ENCODE measurements around the gene ITGB1BP1.

ITGB1BP1 gene

GRCh38 chr2:9424447-9425164, 1.3 kb upstream of the ITGB1BP1 start:
- DNase-seq = peak in 1 of 2 experiments; percentile 38

GRCh38 chr2:9423922-9424272, 569 bp upstream of the ITGB1BP1 start:
- no peak for DNase-seq

GRCh38 chr2:9422321-9423099, 818 bp downstream of the ITGB1BP1 start:
- DNase-seq = peak in 1 of 2 experiments; percentile 55

- no peak for DNase-seq
Observed at GRCh38 chr2:9420495-9420894, 2.8 kb downstream of the ITGB1BP1 start.

- DNase-seq = no peak
Observed at GRCh38 chr2:9419541-9419940, 3.8 kb downstream of the ITGB1BP1 start.

- no peak for DNase-seq
Observed at GRCh38 chr2:9418746-9419145, 4.6 kb downstream of the ITGB1BP1 start.

- no peak for DNase-seq
Observed at GRCh38 chr2:9417725-9418124, 5.6 kb downstream of the ITGB1BP1 start.

GRCh38 chr2:9416962-9417316, 6.4 kb downstream of the ITGB1BP1 start:
- no peak for DNase-seq

GRCh38 chr2:9416267-9416961, 6.9 kb downstream of the ITGB1BP1 start:
- no peak for DNase-seq

- DNase-seq = no peak
Observed at GRCh38 chr2:9415516-9416169, 7.7 kb downstream of the ITGB1BP1 start.

GRCh38 chr2:9412781-9413180, 10.5 kb downstream of the ITGB1BP1 start:
- DNase-seq = no peak

GRCh38 chr2:9410108-9410507, 13.2 kb downstream of the ITGB1BP1 start:
- no peak for DNase-seq

GRCh38 chr2:9408641-9409151, 14.6 kb downstream of the ITGB1BP1 start:
- no peak for DNase-seq

- DNase-seq = no peak
Observed at GRCh38 chr2:9407363-9407811, 15.9 kb downstream of the ITGB1BP1 start.

GRCh38 chr2:9406529-9407362, 16.6 kb downstream of the ITGB1BP1 start:
- DNase-seq = no peak

GRCh38 chr2:9405636-9406035, 17.7 kb downstream of the ITGB1BP1 start:
- DNase-seq = no peak

- no peak for DNase-seq
Observed at GRCh38 chr2:9404451-9404850, 18.9 kb downstream of the ITGB1BP1 start.

- DNase-seq = no peak
Observed at GRCh38 chr2:9403924-9404323, 19.4 kb downstream of the ITGB1BP1 start.

- no peak for DNase-seq
Observed at GRCh38 chr2:9401646-9402371, 21.5 kb downstream of the ITGB1BP1 start.

- DNase-seq = no peak
Observed at GRCh38 chr2:9401059-9401547, 22.2 kb downstream of the ITGB1BP1 start.
